DOHH2 (cell line): ENCODE results near the gene HORMAD1.

Experiments used
- H3F3A ChIP-seq: fragments of 200-600 bp; sonication (generic), shearing (Covaris generic); 2 replicates; pipeline ENCODE4 v1.6.0; 2016; ENCODE audit warnings: antibody characterized with exemption, mild to moderate bottlenecking; ENCODE audit not compliant: control insufficient read depth, insufficient read depth
- H3K27ac ChIP-seq: fragments of 200-600 bp; sonication (generic); 2 replicates; pipeline ENCODE4 v1.5.1; 2014; ENCODE audit warnings: low read depth, mild to moderate bottlenecking, low read length, moderate library complexity
- H3K27me3 ChIP-seq: fragments of 200-600 bp; sonication (generic); 2 replicates; pipeline ENCODE4 v1.6.1; 2014; ENCODE audit warnings: mild to moderate bottlenecking, low read length, mixed read lengths; ENCODE audit not compliant: control insufficient read depth
- H3K36me3 ChIP-seq: fragments of 200-600 bp; sonication (generic); 2 replicates; pipeline ENCODE4 v1.6.1; 2014; ENCODE audit warnings: mild to moderate bottlenecking, low read length, moderate library complexity, mixed read lengths; ENCODE audit not compliant: control insufficient read depth
- H3K4me1 ChIP-seq: fragments of 200-600 bp; sonication (generic); 2 replicates; pipeline ENCODE4 v1.6.1; 2014; ENCODE audit warnings: mild to moderate bottlenecking, low read length, mixed read lengths; ENCODE audit not compliant: control insufficient read depth
- H3K4me2 ChIP-seq: fragments of 200-600 bp; sonication (generic); 2 replicates; pipeline ENCODE4 v1.6.0; 2014; ENCODE audit warnings: mild to moderate bottlenecking, low read length, moderate library complexity
- H3K4me3 ChIP-seq: fragments of 200-600 bp; sonication (generic); 2 replicates; pipeline ENCODE4 v1.5.1; 2014; ENCODE audit warnings: mild to moderate bottlenecking, low read length, mixed read lengths
- H3K79me2 ChIP-seq: fragments of 200-600 bp; sonication (generic); 2 replicates; pipeline ENCODE4 v1.6.1; 2014; ENCODE audit warnings: mild to moderate bottlenecking, low read length, mixed read lengths; ENCODE audit not compliant: control insufficient read depth
- H3K9me2 ChIP-seq: fragments of 200-600 bp; sonication (generic); replicated peaks from 2 replicates; pipeline ENCODE4 v1.6.1; 2014; ENCODE audit warnings: mild to moderate bottlenecking, low read length, mixed read lengths; ENCODE audit not compliant: control insufficient read depth
- H3K9me3 ChIP-seq: fragments of 200-600 bp; sonication (generic); 2 replicates; pipeline ENCODE4 v1.6.1; 2014; ENCODE audit warnings: antibody characterized with exemption, low read length, mixed read lengths; ENCODE audit not compliant: control insufficient read depth, insufficient read depth
- H4K20me1 ChIP-seq: fragments of 200-600 bp; sonication (generic); 2 replicates; pipeline ENCODE4 v1.6.0; 2014; ENCODE audit warnings: low read depth, mild to moderate bottlenecking, antibody characterized with exemption, low read length, moderate library complexity; ENCODE audit not compliant: control insufficient read depth, insufficient read depth
- CTCF ChIP-seq: fragments of 200-600 bp; sonication (generic); IDR thresholded peaks from one replicate; pipeline ENCODE4 v1.5.1; 2014; ENCODE audit warnings: antibody characterized with exemption, mild to moderate bottlenecking, low read depth, low read length; ENCODE audit not compliant: poor library complexity, severe bottlenecking
- EZH2phosphoT487 ChIP-seq: fragments of 200-600 bp; sonication (generic); IDR thresholded peaks from 2 replicates; pipeline ENCODE4 v1.6.1; 2017; ENCODE audit warnings: borderline replicate concordance, mild to moderate bottlenecking, antibody characterized with exemption, low read length, moderate library complexity, mixed read lengths

Gene HORMAD1

GRCh38 chr1:150749720-150750311, 29.1 kb upstream of the HORMAD1 start:
- Histone ChIP-seq H3K9me3 (no peaks in the 10 kb centered on the region), H3F3A (peaks cover 3% of the 10 kb centered on the region), H3K9me2 (no peaks in the 10 kb centered on the region), H3K4me2 (no peak overlapping the region), H3K4me3 (no peak overlapping the region), H3K27me3 (no peaks in the 10 kb centered on the region), H3K27ac (no peak overlapping the region), H3K36me3 (peaks cover 84% of the 10 kb centered on the region), H4K20me1 (no peaks in the 10 kb centered on the region), H3K4me1 (no peaks in the 10 kb centered on the region), H3K79me2 (no peaks in the 10 kb centered on the region)
- TF ChIP-seq CTCF = no peak
- no peak for TF ChIP-seq EZH2phosphoT487

- TF ChIP-seq EZH2phosphoT487 = no peak
- TF ChIP-seq CTCF = no peak
- H3K36me3 ChIP-seq = peaks cover 81% of the 10 kb centered on the region
- H3K9me2 ChIP-seq = no peaks in the 10 kb centered on the region
- no peaks in the 10 kb centered on the region for H3K4me1 ChIP-seq
- no peak overlapping the region for H3K27ac ChIP-seq
- no peaks in the 10 kb centered on the region for H3K27me3 ChIP-seq
- peaks cover 6% of the 10 kb centered on the region for H3F3A ChIP-seq
- H3K4me3 ChIP-seq = no peak overlapping the region
- no peaks in the 10 kb centered on the region for H3K9me3 ChIP-seq
- no peaks in the 10 kb centered on the region for H4K20me1 ChIP-seq
- H3K4me2 ChIP-seq = no peak overlapping the region
- H3K79me2 ChIP-seq = no peaks in the 10 kb centered on the region
These were observed 28.4 kb upstream of the HORMAD1 start for GRCh38 chr1:150748878-150749719.

GRCh38 chr1:150730130-150730721, 9.5 kb upstream of the HORMAD1 start:
- Histone ChIP-seq H3K4me1 (no peaks in the 10 kb centered on the region), H3K9me2 (no peaks in the 10 kb centered on the region), H3F3A (peaks cover 7% of the 10 kb centered on the region), H3K27ac (no peak overlapping the region), H3K4me3 (no peak overlapping the region), H4K20me1 (no peaks in the 10 kb centered on the region), H3K36me3 (peaks cover 27% of the 10 kb centered on the region), H3K79me2 (no peaks in the 10 kb centered on the region), H3K9me3 (no peaks in the 10 kb centered on the region), H3K27me3 (no peaks in the 10 kb centered on the region), H3K4me2 (no peak overlapping the region)
- TF ChIP-seq CTCF = no peak
- no peak for TF ChIP-seq EZH2phosphoT487
